GM10266 (cell line): ENCODE data around the gene BOD1L1.

Experiments
- DNase-seq: peaks from one replicate; pipeline ENCODE4 v3.0.0; 2012; ENCODE audit errors: extremely low spot score
- CTCF ChIP-seq: IDR thresholded peaks from 2 replicates; pipeline ENCODE4 v1.5.1; 2012; ENCODE audit warnings: mild to moderate bottlenecking, low read depth; ENCODE audit not compliant: control insufficient read depth, insufficient read depth; ENCODE audit errors: missing control alignments

BOD1L1 gene

GRCh38 chr4:13601048-13601447 is 26.5 kb downstream of the BOD1L1 start:
- no peak for TF ChIP-seq CTCF
- no peak for DNase-seq

GRCh38 chr4:13599159-13599558 is 28.4 kb downstream of the BOD1L1 start:
- no peak for TF ChIP-seq CTCF
- no peak for DNase-seq

GRCh38 chr4:13597604-13598003 is 29.9 kb downstream of the BOD1L1 start:
- no peak for TF ChIP-seq CTCF
- no peak for DNase-seq

GRCh38 chr4:13597141-13597540 is 30.4 kb downstream of the BOD1L1 start:
- no peak for DNase-seq
- no peak for TF ChIP-seq CTCF

- TF ChIP-seq CTCF: no peak
- no peak for DNase-seq
Observed at GRCh38 chr4:13592220-13592619, 35.3 kb downstream of the BOD1L1 start.

GRCh38 chr4:13590766-13591165 is 36.8 kb downstream of the BOD1L1 start:
- DNase-seq: no peak
- TF ChIP-seq CTCF: no peak

- TF ChIP-seq CTCF: no peak
- no peak for DNase-seq
Observed at GRCh38 chr4:13588954-13589353, 38.6 kb downstream of the BOD1L1 start.

- no peak for DNase-seq
Observed at GRCh38 chr4:13584481-13584880, 43.0 kb downstream of the BOD1L1 start.

More at GRCh38 chr4:13584481-13584880, 43.0 kb downstream of the BOD1L1 start:
- TF ChIP-seq CTCF: no peak
